ENCODE data around the gene CCDC178. TPM values are rescaled to one million over a fixed set of nuclear protein-coding genes. Genes with fewer than 3 reads are reported as not detected.

Gene CCDC178
- total RNA-seq, 4 donors from 2014 or later = 1.2 to 2.2 (median 1.7) TPM; not detected in 1

GRCh38 chr18:32998285-32998684 is 442.2 kb downstream of the CCDC178 start:
- no peaks in the 10 kb centered on the region for H3K36me3 ChIP-seq
- no peak overlapping the region for H3K27ac ChIP-seq (replicated peaks in 1 of 4)
- H3K27me3 ChIP-seq = no peaks in the 10 kb centered on the region
- no peak overlapping the region for H3K4me3 ChIP-seq
- no peak for DNase-seq (ENCODE audit: extremely low spot score)
- H3K9me3 ChIP-seq = peaks cover 0 to 12% (median 0%) of the 10 kb centered on the region in 4 donors
- TF ChIP-seq CTCF (IDR thresholded peaks at IDR 0.05) = no peak
- TF ChIP-seq POLR2A (IDR thresholded peaks at IDR 0.05; ENCODE audit: low read depth) = no peak
- TF ChIP-seq POLR2AphosphoS5 (IDR thresholded peaks at IDR 0.05) = no peak
- TF ChIP-seq EP300 (IDR thresholded peaks at IDR 0.05) = no peak
- 61% methylated on average over 3 of the region's 3 CpGs for WGBS
- intact Hi-C loops (cut with DNase I) = no loop called here
- H3K4me1 ChIP-seq = no peaks in the 10 kb centered on the region

GRCh38 chr18:32983721-32984120 is 456.8 kb downstream of the CCDC178 start:
- DNase-seq (ENCODE audit: extremely low spot score) = no peak
- Histone ChIP-seq H3K27me3 (no peaks in the 10 kb centered on the region), H3K36me3 (no peaks in the 10 kb centered on the region), H3K9me3 (no peaks in the 10 kb centered on the region), H3K4me1 (no peaks in the 10 kb centered on the region), H3K27ac (replicated peaks in 1 of 4) (no peak overlapping the region), H3K4me3 (no peak overlapping the region)
- WGBS = 39% methylated on average over 1 of the region's 1 CpG
- no peak for TF ChIP-seq CTCF (IDR thresholded peaks at IDR 0.05)
- TF ChIP-seq POLR2A (IDR thresholded peaks at IDR 0.05; ENCODE audit: low read depth) = no peak
- TF ChIP-seq EP300 (IDR thresholded peaks at IDR 0.05) = no peak
- TF ChIP-seq POLR2AphosphoS5 (IDR thresholded peaks at IDR 0.05) = no peak
- intact Hi-C loops (cut with DNase I) = no loop called here

- Histone ChIP-seq H3K9me3 (no peaks in the 10 kb centered on the region), H3K36me3 (no peaks in the 10 kb centered on the region), H3K27ac (replicated peaks in 1 of 4) (no peak overlapping the region), H3K27me3 (no peaks in the 10 kb centered on the region), H3K4me1 (no peaks in the 10 kb centered on the region), H3K4me3 (no peak overlapping the region)
- intact Hi-C loops (cut with DNase I) = no loop called here
- WGBS = 52% methylated on average over 2 of the region's 2 CpGs
- TF ChIP-seq POLR2A (IDR thresholded peaks at IDR 0.05; ENCODE audit: low read depth) (no peak), EP300 (IDR thresholded peaks at IDR 0.05) (no peak), POLR2AphosphoS5 (IDR thresholded peaks at IDR 0.05) (no peak), CTCF (IDR thresholded peaks at IDR 0.05) (no peak)
- no peak for DNase-seq (ENCODE audit: extremely low spot score)
Observed at GRCh38 chr18:32980896-32981295, 459.6 kb downstream of the CCDC178 start.

- H3K4me1 ChIP-seq = no peaks in the 10 kb centered on the region
- no peaks in the 10 kb centered on the region for H3K36me3 ChIP-seq
- no peak for DNase-seq (ENCODE audit: extremely low spot score)
- no peak overlapping the region for H3K4me3 ChIP-seq
- H3K27me3 ChIP-seq = no peaks in the 10 kb centered on the region
- no peak overlapping the region for H3K27ac ChIP-seq (replicated peaks in 1 of 4)
- TF ChIP-seq POLR2A (IDR thresholded peaks at IDR 0.05; ENCODE audit: low read depth) (no peak), CTCF (IDR thresholded peaks at IDR 0.05) (no peak), EP300 (IDR thresholded peaks at IDR 0.05) (no peak), POLR2AphosphoS5 (IDR thresholded peaks at IDR 0.05) (no peak)
- no peaks in the 10 kb centered on the region for H3K9me3 ChIP-seq
- intact Hi-C loops (cut with DNase I) = no loop called here
Observed at GRCh38 chr18:32975501-32975900, 465.0 kb downstream of the CCDC178 start.

GRCh38 chr18:32975163-32975436 is 465.4 kb downstream of the CCDC178 start:
- Histone ChIP-seq H3K9me3 (no peaks in the 10 kb centered on the region), H3K4me1 (no peaks in the 10 kb centered on the region), H3K36me3 (no peaks in the 10 kb centered on the region), H3K27ac (replicated peaks in 1 of 4) (no peak overlapping the region), H3K27me3 (no peaks in the 10 kb centered on the region), H3K4me3 (no peak overlapping the region)
- intact Hi-C loops (cut with DNase I) = no loop called here
- no peak for DNase-seq (ENCODE audit: extremely low spot score)
- no peak for TF ChIP-seq CTCF (IDR thresholded peaks at IDR 0.05)
- no peak for TF ChIP-seq POLR2AphosphoS5 (IDR thresholded peaks at IDR 0.05)
- no peak for TF ChIP-seq EP300 (IDR thresholded peaks at IDR 0.05)
- TF ChIP-seq POLR2A (IDR thresholded peaks at IDR 0.05; ENCODE audit: low read depth) = no peak
- WGBS = 49% methylated on average over 1 of the region's 1 CpG

All from esophagus muscularis mucosa (tissue), 4 donors.